Loucy (cell line): ENCODE results near the gene FMNL1.

Experiments used
- CTCF ChIP-seq: fragments of 200-600 bp; sonication (generic); conservative IDR thresholded peaks from 2 replicates; pipeline ENCODE4 v1.5.1; 2014; ENCODE audit warnings: mild to moderate bottlenecking, antibody characterized with exemption, low read length
- EZH2phosphoT487 ChIP-seq: fragments of 200-600 bp; IDR thresholded peaks from 2 replicates; pipeline ENCODE4 v1.6.1; 2018; ENCODE audit warnings: antibody characterized with exemption, mild to moderate bottlenecking, moderate library complexity, borderline replicate concordance

DNA sequence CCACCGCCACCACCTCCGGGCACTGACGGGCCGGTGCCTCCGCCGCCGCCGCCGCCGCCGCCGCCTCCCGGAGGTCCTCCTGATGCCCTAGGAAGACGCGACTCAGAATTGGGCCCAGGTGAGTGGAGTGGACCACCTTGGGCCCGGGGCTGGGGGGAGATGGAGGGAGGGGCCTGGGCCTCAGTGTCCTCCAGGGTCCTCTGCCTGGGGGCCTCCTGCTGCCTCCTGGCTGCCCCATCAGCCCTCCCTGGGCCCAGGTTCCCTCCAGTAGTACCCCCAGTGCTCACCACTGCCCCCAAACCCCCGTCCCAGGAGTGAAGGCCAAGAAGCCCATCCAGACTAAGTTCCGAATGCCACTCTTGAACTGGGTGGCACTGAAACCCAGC lies 20.3 kb downstream of the FMNL1 start:
- no peak for TF ChIP-seq CTCF
- no peak for TF ChIP-seq EZH2phosphoT487
